GM18511 (cell line): ENCODE data around the gene CCNI2.

Source experiments
- ATAC-seq: cut with Tn5 transposase; IDR thresholded peaks from one replicate; pipeline ENCODE4 v1.9.1; 2021; ENCODE audit warnings: mild to moderate bottlenecking, moderate library complexity; ENCODE audit not compliant: unreplicated experiment

Gene CCNI2

GRCh38 chr5:132746954-132747615 is at the start of gene CCNI2:
Gene CCNI2 (plus strand): TSS chr5:132747426. CDS start chr5:132747496, 70 bp downstream.
- ATAC-seq: peak; percentile 45

- ATAC-seq: no peak
Observed at GRCh38 chr5:132704875-132705274, 42.4 kb upstream of the CCNI2 start.

GRCh38 chr5:132708645-132709044 is 38.6 kb upstream of the CCNI2 start:
- ATAC-seq: no peak

GRCh38 chr5:132714456-132715307 is 32.5 kb upstream of the CCNI2 start:
- ATAC-seq: no peak

- ATAC-seq: no peak
Observed at GRCh38 chr5:132718544-132719312, 28.5 kb upstream of the CCNI2 start.

DNA sequence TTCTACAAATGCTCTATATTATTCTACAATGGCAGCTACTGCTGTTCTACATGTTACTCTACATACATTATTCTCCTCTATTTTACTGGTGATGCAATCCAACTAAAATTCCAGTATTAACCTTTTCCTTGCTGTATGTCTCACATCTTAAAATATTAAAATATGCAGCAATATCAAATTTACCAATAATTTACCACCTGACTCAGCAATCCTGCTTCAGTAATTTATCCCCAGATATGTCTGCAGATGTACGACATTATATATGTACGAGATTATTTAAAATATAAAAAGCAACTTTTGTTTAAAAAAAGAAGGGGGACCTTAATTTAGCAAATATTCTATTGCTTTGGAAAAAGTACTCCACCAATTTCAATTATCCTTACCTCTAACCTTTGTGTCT is 21.5 kb upstream of the CCNI2 start:
- ATAC-seq: no peak

DNA sequence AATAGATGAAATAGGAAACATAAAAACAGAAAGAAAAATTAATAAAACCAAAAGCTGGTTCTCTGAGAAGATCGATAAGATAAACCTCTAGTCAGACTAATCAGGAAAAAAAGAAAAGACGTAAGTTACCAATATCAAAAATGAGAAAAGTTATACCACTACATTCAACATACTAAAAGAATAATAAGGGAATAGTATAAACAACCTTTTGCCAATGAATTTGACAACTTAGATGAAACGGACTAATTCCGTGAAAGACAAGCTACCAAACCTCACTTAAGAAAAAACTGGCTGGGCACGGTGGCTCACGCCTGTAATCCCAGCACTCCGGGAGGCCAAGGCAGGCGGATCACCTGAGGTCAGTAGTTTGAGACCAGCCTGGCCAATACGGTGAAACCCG is 17.3 kb upstream of the CCNI2 start:
- no peak for ATAC-seq

- no peak for ATAC-seq
Observed at GRCh38 chr5:132733499-132734148, 13.6 kb upstream of the CCNI2 start.

GRCh38 chr5:132734687-132735086 is 12.5 kb upstream of the CCNI2 start:
- ATAC-seq: no peak

DNA sequence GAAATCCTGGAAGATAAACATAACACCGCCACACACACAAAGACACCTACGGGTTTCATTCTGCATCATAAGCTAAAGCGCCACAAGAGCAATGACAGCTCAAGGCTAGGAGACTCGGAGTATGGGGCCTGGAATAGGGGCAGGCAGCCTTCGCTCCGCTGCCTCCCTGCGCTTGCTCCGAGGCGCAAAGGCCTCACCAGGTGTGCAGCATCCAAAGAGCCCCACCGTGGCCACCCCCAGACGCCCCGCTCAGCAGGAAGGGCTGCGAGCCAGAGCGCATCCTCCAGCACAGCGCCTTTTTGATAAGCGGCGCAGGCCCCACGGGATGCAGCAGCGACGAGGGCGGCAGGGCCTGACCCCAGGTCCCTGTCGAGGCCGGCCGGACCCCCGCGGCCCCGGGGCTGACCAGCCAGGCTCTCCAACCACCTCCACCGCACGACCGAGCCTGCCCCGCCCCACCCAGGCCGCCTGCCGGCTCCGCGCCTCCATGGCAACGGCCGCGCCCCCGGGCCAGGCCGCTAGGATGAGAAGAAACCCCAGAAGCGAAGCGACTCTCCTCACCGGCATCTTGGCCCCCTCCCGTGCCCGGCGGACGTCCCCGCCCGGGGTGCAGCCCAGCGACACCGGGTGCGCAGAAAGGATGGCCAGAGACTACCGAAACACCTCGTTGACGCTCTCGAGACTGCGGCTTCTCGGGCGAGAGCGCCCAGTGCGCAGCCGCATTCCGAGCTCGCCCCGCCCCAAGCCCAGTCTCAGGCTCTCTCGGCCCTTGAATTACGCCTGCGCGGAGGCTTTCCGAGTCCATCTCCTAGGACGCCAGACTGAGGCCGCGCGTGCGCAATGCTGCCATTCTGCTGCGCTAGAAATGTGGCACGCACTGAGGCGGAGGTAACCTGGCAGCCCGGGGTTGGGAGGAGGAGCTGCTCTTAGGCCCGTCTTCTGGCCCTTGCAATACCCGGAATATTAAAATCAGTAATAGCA is 10.1 kb upstream of the CCNI2 start, which contains the start of gene KIF3A:
TSS of gene KIF3A (minus strand) at position 694 of the 981 bp plus-strand sequence. CDS start at position 567, 127 bp downstream.
- peak; percentile 83 for ATAC-seq

- no peak for ATAC-seq
Observed at GRCh38 chr5:132737982-132738681, 9.1 kb upstream of the CCNI2 start.

- no peak for ATAC-seq
Observed at GRCh38 chr5:132739232-132739631, 8.0 kb upstream of the CCNI2 start.

DNA sequence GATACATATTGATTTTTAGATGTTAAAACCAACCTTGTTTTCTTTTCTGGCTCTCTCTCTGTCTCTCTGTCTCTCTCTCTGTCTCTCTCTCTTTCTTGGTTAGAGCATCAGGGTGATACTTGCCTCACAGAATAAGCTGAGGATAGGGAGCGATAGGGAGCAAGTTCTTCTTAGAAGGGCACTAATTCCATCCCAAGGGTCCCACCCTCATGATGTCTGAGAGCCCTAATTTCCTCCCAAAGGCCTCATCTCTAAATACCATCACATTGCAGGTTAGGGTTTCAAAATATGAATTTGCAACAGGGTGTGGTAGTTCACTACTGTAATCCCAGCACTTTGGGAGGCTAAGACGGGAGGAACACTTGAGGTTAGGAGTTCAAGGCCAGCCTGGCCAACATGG is 5.1 kb upstream of the CCNI2 start:
- ATAC-seq: no peak

GRCh38 chr5:132742626-132743025 is 4.6 kb upstream of the CCNI2 start:
- no peak for ATAC-seq

DNA sequence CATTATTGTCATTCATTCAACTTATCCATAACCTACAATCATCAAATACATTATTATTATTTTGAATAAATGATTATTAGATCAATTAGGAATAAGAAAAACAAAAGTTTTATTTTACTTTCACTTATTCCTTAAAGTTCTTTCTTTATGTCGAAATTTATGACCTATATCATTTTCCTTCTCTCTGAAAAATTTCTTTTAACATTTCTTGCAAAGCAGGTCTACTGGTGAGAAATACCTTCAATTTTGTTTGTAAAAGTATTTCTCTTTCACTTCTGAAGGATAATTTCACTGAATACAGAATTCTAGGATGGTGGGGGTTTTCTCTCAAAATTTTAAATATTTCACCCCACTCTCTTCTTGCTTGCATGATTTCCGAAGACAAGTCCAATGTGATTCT is 2.6 kb upstream of the CCNI2 start:
- no peak for ATAC-seq

- ATAC-seq: no peak
Observed at GRCh38 chr5:132746592-132746953, 653 bp upstream of the CCNI2 start.

- peak; percentile 12 for ATAC-seq
Observed at GRCh38 chr5:132747616-132748440, 602 bp downstream of the CCNI2 start.

DNA sequence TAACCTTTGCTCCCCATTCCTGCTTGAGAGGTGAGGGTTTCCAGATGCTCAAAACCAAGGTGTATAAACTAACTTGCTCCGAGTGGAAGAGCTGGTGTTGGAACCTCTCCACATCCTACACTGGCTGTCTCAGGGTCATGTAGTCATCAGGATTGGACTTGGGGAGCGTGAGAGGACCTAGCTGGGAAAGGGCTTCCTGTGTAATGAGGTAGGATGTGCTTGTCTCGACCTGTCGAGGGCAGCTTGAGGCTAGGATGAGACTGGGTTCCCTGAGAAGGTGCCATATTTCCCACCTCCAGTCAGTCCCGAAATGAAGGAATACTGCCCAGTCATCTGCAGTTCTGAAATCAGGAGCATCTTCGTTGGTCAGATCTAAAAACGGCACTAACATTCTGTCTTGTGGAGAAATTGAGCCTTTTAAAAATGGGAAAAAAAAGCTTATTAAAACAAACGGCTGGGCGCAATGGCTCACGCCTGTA is 1.3 kb downstream of the CCNI2 start:
- ATAC-seq: no peak
